Osteocyte (in vitro differentiated cells): ENCODE data around the gene TRIM46. TPM values are rescaled to one million over a fixed set of nuclear protein-coding genes. Genes with fewer than 3 reads are reported as not detected.
"Not testable (repeated sequence)": the region's sequence is repeated elsewhere in the genome, so short reads cannot be mapped to it uniquely, and the experiment has no call there.

Source experiments
- DNase-seq: peaks from one replicate; pipeline ENCODE4 v3.0.0; 2021; ENCODE audit warnings: mixed read lengths; ENCODE audit not compliant: unreplicated experiment; ENCODE audit errors: extremely low spot score
- H3K27ac Mint-ChIP-seq: one replicate; pipeline ENCODE4 v1.8.0; 2021; ENCODE audit warnings: mild to moderate bottlenecking, mixed read lengths; ENCODE audit not compliant: unreplicated experiment
- H3K27me3 Mint-ChIP-seq: one replicate; pipeline ENCODE4 v1.8.0; 2021; ENCODE audit warnings: mixed read lengths; ENCODE audit not compliant: unreplicated experiment
- H3K36me3 Mint-ChIP-seq: one replicate; pipeline ENCODE4 v1.8.0; 2021; ENCODE audit warnings: mixed read lengths; ENCODE audit not compliant: unreplicated experiment
- H3K4me1 Mint-ChIP-seq: one replicate; pipeline ENCODE4 v1.8.0; 2021; ENCODE audit warnings: mixed read lengths; ENCODE audit not compliant: unreplicated experiment
- H3K4me3 Mint-ChIP-seq: one replicate; pipeline ENCODE4 v1.8.0; 2021; ENCODE audit warnings: mild to moderate bottlenecking, moderate library complexity, mixed read lengths; ENCODE audit not compliant: unreplicated experiment
- H3K9me3 Mint-ChIP-seq: one replicate; pipeline ENCODE4 v1.8.0; 2021; ENCODE audit warnings: mixed read lengths; ENCODE audit not compliant: unreplicated experiment
- CTCF ChIP-seq: fragments of 200-600 bp; sonication (generic); IDR thresholded peaks from 2 replicates; pipeline ENCODE4 v1.5.0; 2021; ENCODE audit warnings: antibody characterized with exemption, mild to moderate bottlenecking, moderate library complexity
- total RNA-seq: library from RNA; stranded (reverse); gene quantifications from 2 replicates; pipeline ENCODE4 v1.2.1, GENCODE V29; 2021

Gene TRIM46
- total RNA-seq, 1 donor from 2014 or later = 7.7 TPM

GRCh38 chr1:155218854-155219591, 45.4 kb downstream of the TRIM46 start:
- no peak for DNase-seq
- Mint-ChIP-seq H3K9me3 (no peaks in the 10 kb centered on the region), H3K27me3 (no peaks in the 10 kb centered on the region), H3K4me3 (peak overlapping the region; percentile 60), H3K4me1 (peaks cover 15% of the 10 kb centered on the region), H3K27ac (peak overlapping the region; percentile 63), H3K36me3 (no peaks in the 10 kb centered on the region)
- no peak for TF ChIP-seq CTCF

GRCh38 chr1:155219592-155220031, 46.0 kb downstream of the TRIM46 start:
- DNase-seq = no peak
- no peaks in the 10 kb centered on the region for H3K36me3 Mint-ChIP-seq
- no peak overlapping the region for H3K4me3 Mint-ChIP-seq
- H3K4me1 Mint-ChIP-seq = peaks cover 20% of the 10 kb centered on the region
- peak overlapping the region; percentile 63 for H3K27ac Mint-ChIP-seq
- no peak for TF ChIP-seq CTCF
- no peaks in the 10 kb centered on the region for H3K9me3 Mint-ChIP-seq
- H3K27me3 Mint-ChIP-seq = no peaks in the 10 kb centered on the region

- not testable (repeated sequence) for DNase-seq, H3K27me3 Mint-ChIP-seq, H3K36me3 Mint-ChIP-seq, H3K27ac Mint-ChIP-seq, H3K4me3 Mint-ChIP-seq, H3K9me3 Mint-ChIP-seq
- peaks cover 26% of the 10 kb centered on the region for H3K4me1 Mint-ChIP-seq
Observed at GRCh38 chr1:155220211-155220965, 46.7 kb downstream of the TRIM46 start.

GRCh38 chr1:155223047-155223446, 49.4 kb downstream of the TRIM46 start:
- Mint-ChIP-seq H3K4me3 (no peak overlapping the region), H3K27me3 (no peaks in the 10 kb centered on the region), H3K9me3 (no peaks in the 10 kb centered on the region), H3K4me1 (peaks cover 47% of the 10 kb centered on the region), H3K36me3 (no peaks in the 10 kb centered on the region), H3K27ac (peak overlapping the region; percentile 57)
- TF ChIP-seq CTCF = no peak
- DNase-seq = no peak

- H3K4me3 Mint-ChIP-seq = not testable (repeated sequence)
Observed at GRCh38 chr1:155225404-155225759, 51.7 kb downstream of the TRIM46 start.

More at GRCh38 chr1:155225404-155225759, 51.7 kb downstream of the TRIM46 start:
- H3K36me3 Mint-ChIP-seq, H3K9me3 Mint-ChIP-seq, DNase-seq, H3K27me3 Mint-ChIP-seq: not testable (repeated sequence)
- Mint-ChIP-seq H3K27ac (peak overlapping the region; percentile 93), H3K4me1 (peaks cover 33% of the 10 kb centered on the region)
